GM12875 (cell line): ENCODE results near the gene EPX.

Experiments used
- H3K4me3 ChIP-seq: one replicate; pipeline ENCODE4 v1.5.1; 2011; ENCODE audit warnings: low read depth, low read length, control low read depth
- TF ChIP-seq, protein P1 (sequence below): IDR thresholded peaks from 2 replicates; pipeline ENCODE4 v1.5.1; 2011; ENCODE audit warnings: low read depth, mild to moderate bottlenecking, control low read depth, inconsistent platforms, low read length, moderate library complexity, borderline replicate concordance; ENCODE audit not compliant: insufficient read depth

Gene EPX

GRCh38 chr17:58193641-58194255, 1.2 kb downstream of the EPX start:
- no peak overlapping the region for H3K4me3 ChIP-seq
- TF ChIP-seq, protein P1, sequence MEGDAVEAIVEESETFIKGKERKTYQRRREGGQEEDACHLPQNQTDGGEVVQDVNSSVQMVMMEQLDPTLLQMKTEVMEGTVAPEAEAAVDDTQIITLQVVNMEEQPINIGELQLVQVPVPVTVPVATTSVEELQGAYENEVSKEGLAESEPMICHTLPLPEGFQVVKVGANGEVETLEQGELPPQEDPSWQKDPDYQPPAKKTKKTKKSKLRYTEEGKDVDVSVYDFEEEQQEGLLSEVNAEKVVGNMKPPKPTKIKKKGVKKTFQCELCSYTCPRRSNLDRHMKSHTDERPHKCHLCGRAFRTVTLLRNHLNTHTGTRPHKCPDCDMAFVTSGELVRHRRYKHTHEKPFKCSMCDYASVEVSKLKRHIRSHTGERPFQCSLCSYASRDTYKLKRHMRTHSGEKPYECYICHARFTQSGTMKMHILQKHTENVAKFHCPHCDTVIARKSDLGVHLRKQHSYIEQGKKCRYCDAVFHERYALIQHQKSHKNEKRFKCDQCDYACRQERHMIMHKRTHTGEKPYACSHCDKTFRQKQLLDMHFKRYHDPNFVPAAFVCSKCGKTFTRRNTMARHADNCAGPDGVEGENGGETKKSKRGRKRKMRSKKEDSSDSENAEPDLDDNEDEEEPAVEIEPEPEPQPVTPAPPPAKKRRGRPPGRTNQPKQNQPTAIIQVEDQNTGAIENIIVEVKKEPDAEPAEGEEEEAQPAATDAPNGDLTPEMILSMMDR = no peak

GRCh38 chr17:58195518-58196123, 3.1 kb downstream of the EPX start:
- no peak overlapping the region for H3K4me3 ChIP-seq
- TF ChIP-seq, protein P1 = no peak

GRCh38 chr17:58196610-58197009, 4.1 kb downstream of the EPX start:
- TF ChIP-seq, protein P1 = no peak
- H3K4me3 ChIP-seq = no peak overlapping the region

DNA sequence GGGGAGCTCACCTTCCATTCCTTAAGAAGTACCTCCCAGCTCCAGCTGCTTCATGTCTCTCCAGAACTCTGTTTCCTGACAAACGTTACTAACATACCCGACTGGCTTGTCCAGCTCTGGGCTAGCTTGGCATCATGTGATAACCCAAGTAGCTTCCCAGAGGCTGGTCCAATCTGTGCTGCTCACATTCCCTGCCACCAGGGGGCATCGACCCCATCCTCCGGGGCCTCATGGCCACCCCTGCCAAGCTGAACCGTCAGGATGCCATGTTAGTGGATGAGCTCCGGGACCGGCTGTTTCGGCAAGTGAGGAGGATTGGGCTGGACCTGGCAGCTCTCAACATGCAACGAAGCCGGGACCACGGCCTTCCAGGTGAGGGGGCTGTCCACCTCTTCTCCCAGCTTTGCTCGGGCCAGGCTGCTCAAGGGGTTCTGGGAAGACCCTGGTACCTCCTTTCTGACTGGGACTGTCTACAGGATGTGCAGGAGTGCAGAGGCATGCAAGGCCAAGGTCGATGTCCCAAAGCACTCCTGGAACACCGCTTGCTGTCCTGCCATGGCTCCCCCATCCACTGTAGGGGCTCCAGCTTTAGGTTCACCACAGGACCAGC, 7.6 kb downstream of the EPX start:
- TF ChIP-seq, protein P1 = peak; percentile 85
- H3K4me3 ChIP-seq = no peak overlapping the region

DNA sequence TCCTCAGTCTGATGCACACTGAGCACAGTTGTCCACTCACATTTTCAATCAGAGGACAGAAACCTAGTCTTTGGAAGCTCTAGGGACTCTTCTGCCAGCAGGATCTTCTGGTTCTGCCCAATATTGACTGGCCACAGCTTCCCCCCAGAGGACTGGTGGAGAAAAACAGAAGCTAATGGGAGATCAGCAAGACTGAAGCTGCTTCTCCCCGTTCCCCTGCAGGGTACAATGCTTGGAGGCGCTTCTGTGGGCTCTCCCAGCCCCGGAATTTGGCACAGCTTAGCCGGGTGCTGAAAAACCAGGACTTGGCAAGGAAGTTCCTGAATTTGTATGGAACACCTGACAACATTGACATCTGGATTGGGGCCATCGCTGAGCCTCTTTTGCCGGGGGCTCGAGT, 10.3 kb downstream of the EPX start:
- TF ChIP-seq, protein P1 = no peak
- no peak overlapping the region for H3K4me3 ChIP-seq

DNA sequence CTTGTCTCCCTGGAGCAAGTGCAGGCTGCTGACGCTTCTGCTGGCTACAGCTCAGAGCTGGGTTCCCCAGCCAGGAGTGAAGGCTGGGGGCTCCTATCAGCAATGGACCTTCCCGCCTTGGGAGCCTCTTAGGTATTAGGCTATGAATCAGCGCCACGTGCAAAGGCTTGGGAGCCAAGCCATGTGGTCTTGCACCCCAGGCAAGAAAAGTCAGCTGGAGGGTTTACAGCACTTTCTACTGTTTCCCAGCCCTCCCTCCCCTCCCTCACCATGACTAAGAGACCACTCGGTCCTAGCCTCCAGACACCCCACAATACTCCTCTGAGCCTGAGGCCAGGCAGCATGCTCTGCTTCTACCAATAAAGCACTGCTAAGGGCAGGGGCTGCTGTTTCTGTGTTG, 12.3 kb downstream of the EPX start:
- H3K4me3 ChIP-seq = no peak overlapping the region
- TF ChIP-seq, protein P1 = no peak

DNA sequence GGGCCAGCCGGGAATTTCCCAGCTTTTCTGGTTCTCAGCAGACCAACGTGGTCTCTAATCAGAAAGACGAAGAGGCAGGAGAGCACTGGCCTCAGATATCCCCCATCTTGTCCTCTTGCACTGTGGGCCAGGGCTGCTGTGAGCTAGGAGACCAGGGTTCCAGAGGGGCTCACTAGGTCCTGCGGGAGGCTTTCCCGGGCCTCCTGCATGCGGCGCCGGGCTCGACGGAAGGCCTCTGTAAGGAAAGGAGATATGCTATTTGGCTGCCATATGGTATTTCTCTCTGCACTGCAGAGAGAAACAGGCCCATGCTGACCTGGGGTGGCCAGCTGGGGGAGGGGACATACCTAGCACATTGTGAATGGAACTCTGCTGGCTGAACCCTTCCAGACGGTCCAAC, 13.4 kb downstream of the EPX start:
- H3K4me3 ChIP-seq = no peak overlapping the region
- TF ChIP-seq, protein P1 = no peak
